BLaER1 treated with 17β-estradiol and CSF1 and Interleukin-3, amounts not matched to agents 10 nM and 100 nM (cell line): ENCODE data around the gene GALNT14.
A peak's percentile ranks its signal among the peaks of the same experiment; 100 is the strongest.

ENCODE experiments used
- H3K27ac ChIP-seq, 11 experiments: shearing (Covaris generic); formaldehyde crosslinking; 2 replicates each; pipeline ENCODE4 v1.8.1; 2022
- H3K27me3 ChIP-seq, 11 experiments: shearing (Covaris generic); formaldehyde crosslinking; 2 replicates each; pipeline ENCODE4 v1.8.1; 2022
- H3K36me3 ChIP-seq, 11 experiments: shearing (Covaris generic); formaldehyde crosslinking; 2 replicates each; pipeline ENCODE4 v1.8.1; 2022
- H3K4me1 ChIP-seq, 10 experiments: shearing (Covaris generic); formaldehyde crosslinking; 2 replicates each; pipeline ENCODE4 v1.8.1; 2022
- H3K4me2 ChIP-seq, 11 experiments: shearing (Covaris generic); formaldehyde crosslinking; 2 replicates each; pipeline ENCODE4 v1.8.1; 2022
- H3K4me3 ChIP-seq, 10 experiments: shearing (Covaris generic); formaldehyde crosslinking; 2 replicates each; pipeline ENCODE4 v1.8.1; 2022
- H3K9ac ChIP-seq, 11 experiments: shearing (Covaris generic); formaldehyde crosslinking; 2 replicates each; pipeline ENCODE4 v1.8.1; 2022
- H3K9me3 ChIP-seq, 11 experiments: shearing (Covaris generic); formaldehyde crosslinking; replicated peaks in 1 of 11; 2 replicates each; pipeline ENCODE4 v1.8.1; 2022
- H4K20me1 ChIP-seq, 11 experiments: shearing (Covaris generic); formaldehyde crosslinking; 2 replicates each; pipeline ENCODE4 v1.8.1; 2022
- Cebpa-rat ChIP-seq, 11 experiments: shearing (Covaris generic); IDR thresholded peaks; 2 replicates each; pipeline ENCODE4 v1.8.1; 2022

The GALNT14 gene

DNA sequence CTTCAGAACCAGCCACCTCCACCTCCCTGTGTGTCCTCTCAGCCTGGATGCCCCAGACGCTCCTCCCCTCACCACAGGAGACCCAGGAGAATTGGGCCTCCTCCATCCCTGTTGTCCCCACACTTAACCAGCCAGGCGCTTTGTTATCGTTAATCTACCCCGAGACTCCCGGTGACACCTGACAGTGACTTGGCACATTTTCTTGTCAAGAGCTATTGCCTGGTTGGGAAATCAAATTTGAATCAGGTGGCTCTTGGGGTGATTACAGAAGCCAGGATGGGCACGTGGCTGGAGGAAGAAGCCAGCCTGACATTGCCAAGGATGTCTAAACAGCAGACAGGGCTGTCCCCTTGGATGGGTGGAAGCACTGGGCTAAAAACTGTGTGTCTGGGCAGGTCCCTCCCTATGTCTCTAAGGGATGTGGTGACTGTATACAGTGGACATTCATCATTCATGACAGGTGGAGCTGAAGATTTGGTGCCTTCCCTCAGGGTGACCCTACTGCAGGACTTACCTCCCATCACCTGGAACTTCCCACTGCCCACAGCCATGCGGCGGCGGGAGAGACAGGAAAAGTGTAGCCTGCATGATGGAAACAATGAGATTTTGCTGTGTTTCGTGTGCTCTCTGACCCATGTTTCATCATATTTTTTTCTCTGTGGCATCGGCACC, 173.8 kb downstream of the GALNT14 start:
- Histone ChIP-seq H4K20me1 (peaks cover 0 to 60% (median 11%) of the 10 kb centered on the region in 11 experiments; a peak in 12 of 22 replicates), H3K27ac (peak overlapping the region in 6 of 11 experiments; percentile 3 to 65 (median 50); a peak in 9 of 22 replicates), H3K9me3 (no peaks in the 10 kb centered on the region), H3K4me1 (peaks cover 0 to 85% (median 63%) of the 10 kb centered on the region in 10 experiments; a peak in 18 of 20 replicates), H3K36me3 (peaks cover 40 to 100% (median 74%) of the 10 kb centered on the region in 11 experiments), H3K9ac (peak overlapping the region in 3 of 11 experiments; percentile 15 to 32 (median 26); a peak in 2 of 22 replicates), H3K27me3 (no peaks in the 10 kb centered on the region), H3K4me3 (no peak overlapping the region), H3K4me2 (peak overlapping the region in 9 of 11 experiments; percentile 7 to 82 (median 71); a peak in 17 of 22 replicates)
- TF ChIP-seq Cebpa-rat (IDR thresholded peaks at IDR 0.05) = no peak

GRCh38 chr2:30963184-30963583, 175.1 kb downstream of the GALNT14 start:
- no peak for TF ChIP-seq Cebpa-rat (IDR thresholded peaks at IDR 0.05)
- Histone ChIP-seq H3K4me1 (peaks cover 10 to 87% (median 68%) of the 10 kb centered on the region in 10 experiments), H3K4me3 (no peak overlapping the region), H3K27ac (peak overlapping the region in 4 of 11 experiments; percentile 22 to 65 (median 54); a peak in 6 of 22 replicates), H4K20me1 (peaks cover 0 to 47% (median 10%) of the 10 kb centered on the region in 11 experiments; a peak in 14 of 22 replicates), H3K9ac (peak overlapping the region in 2 of 11 experiments; percentile 4 to 21; a peak in 2 of 22 replicates), H3K36me3 (peaks cover 40 to 100% (median 71%) of the 10 kb centered on the region in 11 experiments), H3K9me3 (no peaks in the 10 kb centered on the region), H3K27me3 (no peaks in the 10 kb centered on the region), H3K4me2 (peak overlapping the region in 7 of 11 experiments; percentile 9 to 82 (median 71); a peak in 12 of 22 replicates)

DNA sequence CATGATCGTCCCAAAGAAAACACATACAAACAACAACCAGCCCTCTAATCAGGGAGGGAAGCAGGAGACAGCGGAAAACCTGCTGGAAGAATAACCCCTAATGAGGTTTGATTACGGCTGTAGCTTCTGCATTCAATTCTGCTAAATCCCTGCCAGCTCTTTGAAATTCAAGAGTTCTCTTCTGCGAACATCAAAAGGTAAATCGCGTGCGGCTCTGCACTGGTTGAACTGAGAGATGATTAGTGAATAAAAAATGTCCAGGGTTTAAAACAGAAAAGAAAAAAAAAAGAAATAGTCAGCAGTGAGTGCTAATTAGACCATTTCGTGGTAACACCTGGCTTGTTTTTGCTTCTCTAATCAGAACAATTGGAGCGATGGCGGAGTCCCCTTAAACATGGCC, 178.0 kb downstream of the GALNT14 start:
- Histone ChIP-seq H4K20me1 (peaks cover 0 to 19% (median 0%) of the 10 kb centered on the region in 11 experiments; a peak in 8 of 22 replicates), H3K9me3 (no peaks in the 10 kb centered on the region), H3K4me2 (peak overlapping the region in 5 of 11 experiments; percentile 34 to 71 (median 48); a peak in 8 of 22 replicates), H3K27ac (no peak overlapping the region), H3K36me3 (peaks cover 52 to 100% (median 82%) of the 10 kb centered on the region in 11 experiments), H3K9ac (no peak overlapping the region), H3K27me3 (no peaks in the 10 kb centered on the region), H3K4me1 (peaks cover 10 to 68% (median 60%) of the 10 kb centered on the region in 10 experiments), H3K4me3 (no peak overlapping the region)
- no peak for TF ChIP-seq Cebpa-rat (IDR thresholded peaks at IDR 0.05)

DNA sequence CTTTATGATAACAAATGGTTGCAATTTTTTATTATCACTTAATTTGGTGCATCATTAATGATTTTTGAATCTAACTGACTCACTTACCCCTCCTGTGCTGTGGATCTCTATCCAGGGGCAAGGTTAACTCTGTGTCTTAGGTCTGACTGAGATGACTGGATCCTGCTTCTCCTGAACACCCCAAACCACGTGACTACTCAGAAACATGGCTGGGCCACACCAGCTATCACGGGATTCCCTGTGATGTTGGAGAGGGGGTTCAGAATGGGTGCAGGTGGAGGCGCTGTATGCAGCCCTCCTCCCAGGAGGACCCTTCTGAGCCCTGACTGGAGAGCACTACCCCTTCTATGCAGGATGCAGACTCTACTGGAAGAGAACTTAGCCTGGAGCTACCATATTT, 178.6 kb downstream of the GALNT14 start:
- no peak for TF ChIP-seq Cebpa-rat (IDR thresholded peaks at IDR 0.05)
- H3K27ac ChIP-seq = no peak overlapping the region
- H3K4me2 ChIP-seq = peak overlapping the region in 4 of 11 experiments; percentile 17 to 53 (median 44); a peak in 4 of 22 replicates
- peaks cover 0 to 18% (median 0%) of the 10 kb centered on the region in 11 experiments; a peak in 8 of 22 replicates for H4K20me1 ChIP-seq
- no peaks in the 10 kb centered on the region for H3K27me3 ChIP-seq
- H3K36me3 ChIP-seq = peaks cover 52 to 100% (median 82%) of the 10 kb centered on the region in 11 experiments
- H3K4me1 ChIP-seq = peaks cover 11 to 62% (median 55%) of the 10 kb centered on the region in 10 experiments
- H3K4me3 ChIP-seq = no peak overlapping the region
- H3K9ac ChIP-seq = no peak overlapping the region
- no peaks in the 10 kb centered on the region for H3K9me3 ChIP-seq

GRCh38 chr2:30958918-30959265, 179.3 kb downstream of the GALNT14 start:
- Histone ChIP-seq H3K27ac (no peak overlapping the region), H3K9ac (no peak overlapping the region), H3K4me1 (peaks cover 11 to 60% (median 51%) of the 10 kb centered on the region in 10 experiments), H3K36me3 (peaks cover 44 to 100% (median 85%) of the 10 kb centered on the region in 11 experiments), H3K4me2 (peak overlapping the region in 4 of 11 experiments; percentile 17 to 64 (median 48); a peak in 8 of 22 replicates), H4K20me1 (peaks cover 0 to 10% (median 0%) of the 10 kb centered on the region in 11 experiments; a peak in 6 of 22 replicates), H3K27me3 (no peaks in the 10 kb centered on the region), H3K9me3 (peaks cover 0 to 3% (median 0%) of the 10 kb centered on the region in 11 experiments; a peak in 1 of 22 replicates), H3K4me3 (no peak overlapping the region)
- TF ChIP-seq Cebpa-rat (IDR thresholded peaks at IDR 0.05) = no peak

- no peak overlapping the region for H3K4me3 ChIP-seq
- peaks cover 11 to 57% (median 45%) of the 10 kb centered on the region in 10 experiments; a peak in 19 of 20 replicates for H3K4me1 ChIP-seq
- no peak overlapping the region for H3K9ac ChIP-seq
- no peak overlapping the region for H3K27ac ChIP-seq
- H3K9me3 ChIP-seq = peaks cover 0 to 7% (median 0%) of the 10 kb centered on the region in 11 experiments; a peak in 1 of 22 replicates
- H3K36me3 ChIP-seq = peaks cover 39 to 100% (median 85%) of the 10 kb centered on the region in 11 experiments
- peaks cover 0 to 10% (median 0%) of the 10 kb centered on the region in 11 experiments; a peak in 5 of 22 replicates for H4K20me1 ChIP-seq
- H3K4me2 ChIP-seq = peak overlapping the region in 3 of 11 experiments; percentile 17 to 64 (median 54); a peak in 7 of 22 replicates
- H3K27me3 ChIP-seq = no peaks in the 10 kb centered on the region
- TF ChIP-seq Cebpa-rat (IDR thresholded peaks at IDR 0.05) = no peak
Measured at GRCh38 chr2:30958193-30958917, 179.9 kb downstream of the GALNT14 start.

DNA sequence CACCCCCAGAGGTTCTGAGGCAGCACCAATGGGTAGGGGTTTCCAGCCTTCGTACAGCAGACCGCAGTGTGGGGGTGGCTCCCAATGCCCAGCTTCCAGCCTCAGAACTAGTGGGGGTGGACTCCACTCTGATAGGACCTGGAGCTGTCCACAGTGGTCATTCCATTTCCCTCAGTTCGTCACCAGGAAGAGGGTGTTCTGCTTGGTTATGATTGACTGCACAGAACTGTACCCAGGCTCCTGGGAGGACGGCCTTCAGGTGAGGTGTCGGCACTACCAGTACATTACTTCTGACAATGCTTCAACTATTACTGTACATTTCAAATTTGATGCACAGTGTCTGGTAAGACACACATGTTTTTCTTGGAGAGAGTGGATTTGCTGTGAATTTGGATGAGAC, 180.6 kb downstream of the GALNT14 start:
- H3K9ac ChIP-seq = no peak overlapping the region
- H4K20me1 ChIP-seq = peaks cover 0 to 10% (median 0%) of the 10 kb centered on the region in 11 experiments; a peak in 5 of 22 replicates

DNA sequence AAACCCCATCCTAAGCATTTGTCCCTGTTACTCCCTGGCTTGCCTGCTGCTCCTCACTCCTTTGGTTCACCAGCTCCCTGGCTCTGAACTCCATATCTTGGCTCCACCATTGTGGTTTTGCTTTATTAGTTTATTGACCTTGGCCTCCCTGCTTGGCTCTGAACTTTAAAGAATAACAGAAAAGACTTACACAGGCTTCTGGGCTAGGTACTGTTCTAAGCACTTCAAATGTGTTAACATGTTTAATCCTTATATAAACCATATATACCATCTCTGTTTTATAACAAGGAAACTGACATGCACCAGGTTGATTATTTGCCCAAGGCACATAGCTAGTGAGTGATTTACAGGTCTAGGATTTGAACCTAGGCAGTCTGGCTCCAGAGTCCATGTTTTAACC, 181.2 kb downstream of the GALNT14 start:
- Histone ChIP-seq H3K27ac (no peak overlapping the region), H4K20me1 (peaks cover 0 to 10% (median 0%) of the 10 kb centered on the region in 11 experiments; a peak in 5 of 22 replicates), H3K9ac (no peak overlapping the region), H3K27me3 (no peaks in the 10 kb centered on the region), H3K9me3 (peaks cover 0 to 7% (median 0%) of the 10 kb centered on the region in 11 experiments; a peak in 1 of 22 replicates), H3K4me3 (no peak overlapping the region), H3K4me2 (no peak overlapping the region), H3K36me3 (peaks cover 31 to 95% (median 77%) of the 10 kb centered on the region in 11 experiments), H3K4me1 (peaks cover 11 to 44% (median 32%) of the 10 kb centered on the region in 10 experiments; a peak in 19 of 20 replicates)
- no peak for TF ChIP-seq Cebpa-rat (IDR thresholded peaks at IDR 0.05)

More for the DNA sequence above, 180.6 kb downstream of the GALNT14 start:
- H3K9me3 ChIP-seq = peaks cover 0 to 7% (median 0%) of the 10 kb centered on the region in 11 experiments; a peak in 1 of 22 replicates
- no peak overlapping the region for H3K27ac ChIP-seq
- no peaks in the 10 kb centered on the region for H3K27me3 ChIP-seq
- TF ChIP-seq Cebpa-rat (IDR thresholded peaks at IDR 0.05) = no peak
- H3K4me3 ChIP-seq = no peak overlapping the region
- H3K36me3 ChIP-seq = peaks cover 32 to 100% (median 82%) of the 10 kb centered on the region in 11 experiments
- H3K4me1 ChIP-seq = peaks cover 11 to 49% (median 38%) of the 10 kb centered on the region in 10 experiments; a peak in 19 of 20 replicates
- H3K4me2 ChIP-seq = no peak overlapping the region
